CD4-positive, alpha-beta T cell treated with Interleukin-4 for 1 hour (primary cell): ENCODE measurements around the gene NDRG3.

Source experiments
- DNase-seq, 2 donors: peaks; one replicate each; pipeline ENCODE4 v3.0.0-alpha.2; 2020 to 2022

The NDRG3 gene

DNA sequence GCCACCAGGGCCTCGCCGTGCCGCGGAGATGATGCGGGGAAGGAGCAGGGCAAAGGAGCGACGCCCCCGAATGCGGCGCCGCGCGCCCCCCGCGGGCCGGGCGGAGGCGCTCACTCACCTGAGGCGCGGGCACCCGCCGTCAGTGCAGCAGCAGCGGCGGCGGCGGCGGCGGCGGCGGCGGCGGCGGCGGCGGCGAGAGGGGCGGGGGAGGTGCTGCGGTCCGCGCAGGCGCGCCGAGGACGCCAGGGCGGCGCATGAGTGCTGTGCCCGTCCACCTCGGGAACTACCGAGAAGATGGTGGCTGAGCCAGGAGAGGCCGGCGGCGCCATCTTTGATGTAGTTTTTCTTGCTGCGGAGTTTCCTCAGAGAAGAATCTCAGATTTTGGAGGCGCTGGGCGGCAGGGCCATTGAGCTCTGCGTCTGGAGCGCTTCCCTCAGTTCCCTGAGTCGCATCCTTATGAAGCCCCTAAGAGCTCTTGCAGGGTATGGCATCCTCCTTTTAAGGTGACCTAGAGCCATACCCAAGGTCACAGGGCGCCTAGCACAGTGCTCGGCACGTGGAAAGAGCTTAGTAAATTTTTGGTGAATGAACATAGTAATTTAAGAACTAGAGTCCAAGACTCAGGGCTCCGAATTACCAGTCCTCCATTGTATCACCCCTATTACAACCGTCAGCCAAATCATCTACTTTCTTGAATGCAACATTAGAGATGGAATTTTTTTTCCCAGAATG is at the start of gene NDRG3:
NDRG3 (minus strand) TSS at position 164 of the 733 bp plus-strand sequence. CDS start 24,355 bp downstream, outside the sequence.
- DNase-seq: peak; percentile 94 to 95

DNA sequence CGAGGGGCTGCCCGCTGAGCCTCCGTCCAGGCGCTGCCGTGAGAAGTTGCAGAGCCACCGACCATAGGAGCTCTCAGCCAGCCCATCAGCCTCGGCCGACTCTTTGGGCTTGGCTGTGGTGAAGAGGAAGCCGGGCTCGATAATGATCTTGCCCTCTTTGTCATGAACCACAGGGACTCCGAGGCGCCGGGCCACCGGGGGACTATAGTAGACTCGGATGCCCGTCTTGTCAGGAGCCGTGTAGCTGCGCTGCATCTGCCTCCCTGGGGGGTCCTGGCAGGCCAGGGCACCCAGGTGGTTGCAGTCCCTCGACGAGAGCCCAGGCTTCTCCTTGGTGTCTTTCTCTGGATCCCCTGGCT is 48.2 kb upstream of the NDRG3 start:
- DNase-seq: no peak

DNA sequence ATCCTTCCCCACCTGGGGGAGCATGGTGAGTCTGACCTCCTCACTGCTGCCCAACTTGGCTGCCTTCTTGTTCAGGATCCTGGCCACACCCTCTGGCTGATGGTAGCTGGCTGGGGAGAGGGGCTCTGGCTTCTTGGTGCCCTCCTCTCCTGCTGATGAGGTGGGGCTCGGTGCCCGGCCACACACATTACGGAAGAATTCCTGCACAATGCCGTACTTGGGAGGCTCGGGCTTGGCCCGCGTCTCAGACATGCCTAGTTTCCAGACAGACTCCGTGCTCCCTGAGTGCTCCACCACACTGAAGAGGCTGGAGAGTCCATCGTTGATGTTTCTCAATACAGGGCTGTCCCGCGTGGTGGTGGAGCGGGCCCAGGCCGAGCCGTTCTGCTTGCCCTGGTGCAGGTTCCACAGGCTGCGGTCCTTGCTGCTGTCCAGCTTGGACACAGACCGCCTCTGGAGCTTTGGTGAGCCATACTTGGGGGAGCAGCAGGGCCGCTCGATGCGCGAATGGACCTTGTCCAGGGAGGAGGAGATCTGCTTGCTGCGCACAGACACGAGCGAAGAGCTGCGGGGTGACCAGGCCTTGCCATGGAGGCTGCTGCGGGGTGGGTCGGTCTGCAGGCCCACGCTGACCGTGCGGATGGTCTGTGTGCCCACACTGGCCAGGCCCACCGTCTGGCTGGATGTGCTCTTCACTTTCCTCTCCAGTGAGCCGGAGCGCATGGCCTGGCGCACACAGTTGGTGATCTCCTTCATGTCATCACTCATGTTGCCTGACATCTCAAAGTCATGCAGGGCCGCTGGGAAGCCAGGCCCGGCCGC is 47.6 kb upstream of the NDRG3 start:
- DNase-seq: no peak

- DNase-seq: peak in 1 of 2 donors; percentile 34
Measured at GRCh38 chr20:36792422-36792821, 46.5 kb upstream of the NDRG3 start.

DNA sequence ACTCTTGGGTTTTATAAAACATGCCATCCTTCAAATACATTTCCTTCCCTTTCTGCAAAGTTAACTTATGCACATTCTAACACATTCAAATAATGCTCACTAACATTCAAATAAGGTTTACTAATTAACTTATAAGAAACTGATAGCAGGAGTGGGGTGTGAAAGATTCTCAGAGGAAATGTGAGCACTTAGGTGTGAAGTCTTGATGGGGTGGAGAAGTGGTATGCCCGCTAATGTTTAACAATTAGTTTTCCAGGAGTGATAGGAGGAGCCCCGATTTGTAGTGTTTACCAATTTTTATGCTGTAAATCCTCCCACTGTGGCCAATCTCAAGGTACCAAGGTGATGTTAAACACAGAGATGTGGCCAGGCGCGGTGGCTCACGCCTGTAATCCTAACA is 46.0 kb upstream of the NDRG3 start:
- DNase-seq: no peak

- DNase-seq: no peak
Measured at GRCh38 chr20:36786663-36787062, 40.8 kb upstream of the NDRG3 start.

DNA sequence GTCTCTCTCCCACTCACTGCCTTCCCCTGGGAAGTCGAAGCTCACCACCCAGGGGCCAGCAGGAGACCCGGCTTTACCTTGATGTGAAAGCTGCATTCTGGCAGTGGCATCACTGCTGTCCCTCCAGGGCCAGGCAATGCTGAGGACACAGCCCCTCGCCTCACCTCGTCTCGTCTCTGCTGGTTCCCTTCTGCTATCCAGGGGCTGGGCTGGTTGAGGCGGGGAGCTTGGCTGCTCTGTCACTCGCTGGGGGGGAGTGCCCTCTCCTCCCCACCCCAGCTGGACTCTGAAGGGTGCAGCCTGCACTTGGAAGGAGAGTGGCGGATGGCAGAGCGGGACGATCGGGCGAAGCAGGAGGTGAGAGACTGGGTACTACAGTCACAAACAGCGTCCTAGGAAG is 40.4 kb upstream of the NDRG3 start:
- no peak for DNase-seq

DNA sequence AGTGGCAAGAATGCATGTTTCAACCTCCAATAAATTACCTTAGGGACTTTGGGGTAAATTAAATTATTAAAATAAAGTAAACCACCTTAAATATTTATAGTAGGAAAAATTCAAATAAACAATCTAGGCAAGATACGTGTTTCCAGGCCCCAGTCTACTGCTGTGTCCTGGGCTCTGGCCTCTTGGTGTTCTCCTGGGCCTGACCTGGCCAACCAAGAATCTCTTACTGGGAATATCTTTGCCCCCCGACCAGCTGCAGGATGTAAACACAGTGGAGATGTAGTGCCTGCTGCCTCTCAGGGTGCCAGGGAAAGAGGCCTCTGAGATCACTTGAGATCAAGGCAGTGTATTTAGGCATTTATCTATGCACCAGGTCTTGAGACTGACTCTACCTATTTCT is 39.4 kb upstream of the NDRG3 start:
- DNase-seq: no peak

DNA sequence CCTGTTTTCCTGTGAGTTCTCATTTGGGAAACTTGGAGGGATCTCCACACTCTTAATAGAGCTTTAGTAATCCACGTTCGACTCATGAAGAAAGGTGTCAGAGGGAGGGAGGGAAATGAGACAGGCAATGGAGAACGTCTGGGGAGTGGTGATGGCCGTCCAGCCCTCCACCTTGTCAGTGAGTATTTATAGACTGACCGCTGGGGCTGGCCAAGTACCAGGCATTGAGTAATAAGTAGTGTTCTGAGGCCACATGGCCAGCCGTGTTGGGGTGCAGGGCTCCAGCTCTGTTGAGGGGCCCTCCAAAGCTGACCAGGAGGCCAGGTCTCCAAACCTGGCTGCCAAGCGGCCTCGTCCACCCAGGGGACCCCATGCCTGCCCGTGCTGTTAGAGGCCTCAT is 39.0 kb upstream of the NDRG3 start:
- DNase-seq: no peak

GRCh38 chr20:36784116-36784515 is 38.2 kb upstream of the NDRG3 start:
- no peak for DNase-seq

- no peak for DNase-seq
Measured at GRCh38 chr20:36779656-36780025, 33.8 kb upstream of the NDRG3 start.

GRCh38 chr20:36778831-36779655 is 33.2 kb upstream of the NDRG3 start:
- DNase-seq: no peak

GRCh38 chr20:36777576-36777975 is 31.7 kb upstream of the NDRG3 start:
- no peak for DNase-seq

GRCh38 chr20:36777167-36777566 is 31.3 kb upstream of the NDRG3 start:
- no peak for DNase-seq

- DNase-seq: no peak
Measured at GRCh38 chr20:36775826-36776225, 29.9 kb upstream of the NDRG3 start.

- DNase-seq: no peak
Measured at GRCh38 chr20:36775196-36775595, 29.3 kb upstream of the NDRG3 start.

- peak; percentile 97 to 98 for DNase-seq
Measured at GRCh38 chr20:36773597-36774390, 27.9 kb upstream of the NDRG3 start, which contains the start of gene DSN1. TSS of gene DSN1 (minus strand) at chr20:36773763. CDS start at chr20:36771458, 2,305 bp downstream.

GRCh38 chr20:36773107-36773596 is 27.3 kb upstream of the NDRG3 start:
- DNase-seq: no peak

DNA sequence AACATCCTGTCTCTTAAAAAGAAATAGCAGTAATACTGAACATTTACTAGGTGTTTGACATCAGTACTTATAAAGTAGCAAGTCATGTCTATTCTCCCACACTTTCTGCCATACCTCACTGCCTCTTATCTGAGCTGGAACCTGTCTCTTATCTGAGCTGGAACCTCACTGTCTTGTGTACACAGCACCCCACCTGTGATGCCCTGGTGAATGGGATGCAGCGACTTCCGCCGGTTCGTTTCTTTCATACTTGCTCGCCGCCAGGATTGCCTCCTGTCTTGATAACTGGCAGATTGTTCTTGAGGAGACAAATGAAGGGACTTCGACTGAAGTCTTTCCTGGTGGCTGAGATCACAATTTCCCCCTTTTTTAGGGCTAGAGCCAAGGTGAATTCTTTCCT is 24.8 kb upstream of the NDRG3 start:
- no peak for DNase-seq

- DNase-seq: no peak
Measured at GRCh38 chr20:36768768-36769430, 23.0 kb upstream of the NDRG3 start.

- DNase-seq: no peak
Measured at GRCh38 chr20:36761125-36761524, 15.2 kb upstream of the NDRG3 start.

DNA sequence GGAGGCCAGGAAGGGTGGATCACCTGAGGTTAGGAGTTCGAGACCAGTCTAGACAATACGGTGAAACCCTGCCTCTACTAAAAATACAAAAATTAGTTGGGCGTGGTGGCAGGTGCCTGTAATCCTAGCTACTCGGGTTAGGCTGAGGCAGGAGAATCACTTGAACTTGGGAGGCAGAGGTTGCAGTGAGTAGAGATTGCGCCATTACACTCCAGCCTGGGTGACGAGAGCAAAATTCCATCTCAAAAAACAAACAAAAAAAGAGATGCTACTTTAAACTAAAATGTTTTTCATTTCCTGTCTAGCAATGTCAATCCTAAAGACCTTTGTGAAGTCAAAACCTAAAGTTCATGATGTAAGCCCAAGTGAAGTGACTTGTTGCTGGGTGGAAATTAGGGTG is 14.8 kb upstream of the NDRG3 start:
- no peak for DNase-seq
